Central memory CD4-positive, alpha-beta T cell (primary cell): ENCODE data around the gene CLCN5.

Experiments
- DNase-seq: peaks from one replicate; pipeline ENCODE4 v3.0.0; 2022

CLCN5 gene

GRCh38 chrX:49934148-49934547 is 11.8 kb downstream of the CLCN5 start:
- no peak for DNase-seq

- no peak for DNase-seq
These were observed 12.3 kb downstream of the CLCN5 start for GRCh38 chrX:49934729-49935128.

GRCh38 chrX:49947781-49948180 is 25.4 kb downstream of the CLCN5 start:
- DNase-seq, result no peak

- DNase-seq, result no peak
These were observed 27.6 kb downstream of the CLCN5 start for GRCh38 chrX:49949961-49950360.

GRCh38 chrX:49951524-49952193 is 29.3 kb downstream of the CLCN5 start:
- DNase-seq, result no peak

GRCh38 chrX:49956313-49956712 is 33.9 kb downstream of the CLCN5 start:
- no peak for DNase-seq

GRCh38 chrX:49958727-49959485 is 36.5 kb downstream of the CLCN5 start:
- no peak for DNase-seq

- no peak for DNase-seq
These were observed 37.2 kb downstream of the CLCN5 start for GRCh38 chrX:49959602-49960001.

GRCh38 chrX:49960061-49960460 is 37.7 kb downstream of the CLCN5 start:
- no peak for DNase-seq

- no peak for DNase-seq
These were observed 48.3 kb downstream of the CLCN5 start for GRCh38 chrX:49970674-49971073.

- DNase-seq, result no peak
These were observed 50.0 kb downstream of the CLCN5 start for GRCh38 chrX:49972328-49972860.

- no peak for DNase-seq
These were observed 54.3 kb downstream of the CLCN5 start for GRCh38 chrX:49976682-49977197.

- DNase-seq, result no peak
These were observed 55.1 kb downstream of the CLCN5 start for GRCh38 chrX:49977319-49978090.

GRCh38 chrX:49978176-49978575 is 55.8 kb downstream of the CLCN5 start:
- DNase-seq, result no peak

- no peak for DNase-seq
These were observed 63.7 kb downstream of the CLCN5 start for GRCh38 chrX:49986058-49986457.

- DNase-seq, result no peak
These were observed 65.3 kb downstream of the CLCN5 start for GRCh38 chrX:49987651-49988050.

- no peak for DNase-seq
These were observed 65.7 kb downstream of the CLCN5 start for GRCh38 chrX:49988143-49988542.

GRCh38 chrX:49991758-49992157 is 69.4 kb downstream of the CLCN5 start:
- DNase-seq, result no peak

- DNase-seq, result no peak
These were observed 70.5 kb downstream of the CLCN5 start for GRCh38 chrX:49992853-49993252.

GRCh38 chrX:49993661-49994060 is 71.3 kb downstream of the CLCN5 start:
- DNase-seq, result no peak

- no peak for DNase-seq
These were observed 72.8 kb downstream of the CLCN5 start for GRCh38 chrX:49995107-49995731.

GRCh38 chrX:49995795-49996455 is 73.5 kb downstream of the CLCN5 start:
- no peak for DNase-seq
